Trophoblast cell (in vitro differentiated cells and primary cell): Measurements from ENCODE around the gene CALN1.

ENCODE experiments used
- DNase-seq, 2 donors: peaks; one replicate each; pipeline ENCODE4 v3.0.0-alpha.2; 2016
- H2AFZ ChIP-seq: 2 replicates; pipeline ENCODE4 v1.6.1; 2013; ENCODE audit warnings: low read length, moderate library complexity, mild to moderate bottlenecking; ENCODE audit not compliant: insufficient read depth, poor library complexity
- H2AK5ac ChIP-seq: 2 replicates; pipeline ENCODE4 v1.6.1; 2013; ENCODE audit warnings: mild to moderate bottlenecking, low read length
- H2BK120ac ChIP-seq: 2 replicates; pipeline ENCODE4 v1.6.1; 2013; ENCODE audit warnings: low read length, mild to moderate bottlenecking, moderate library complexity; ENCODE audit not compliant: insufficient read depth, poor library complexity
- H2BK12ac ChIP-seq: 2 replicates; pipeline ENCODE4 v1.6.1; 2013; ENCODE audit warnings: mild to moderate bottlenecking, low read length, moderate library complexity
- H2BK5ac ChIP-seq: 2 replicates; pipeline ENCODE4 v1.6.1; 2013; ENCODE audit warnings: low read length, low read depth, moderate library complexity, mild to moderate bottlenecking; ENCODE audit not compliant: poor library complexity
- H3K14ac ChIP-seq: 2 replicates; pipeline ENCODE4 v1.6.1; 2013; ENCODE audit warnings: mild to moderate bottlenecking, low read length
- H3K18ac ChIP-seq: 2 replicates; pipeline ENCODE4 v1.6.1; 2013; ENCODE audit warnings: mild to moderate bottlenecking, low read length
- H3K23ac ChIP-seq: 2 replicates; pipeline ENCODE4 v1.6.1; 2013; ENCODE audit warnings: low read length
- H3K27ac ChIP-seq: 2 replicates; pipeline ENCODE4 v1.5.1; 2013; ENCODE audit warnings: low read depth, mild to moderate bottlenecking, inconsistent platforms, low read length, moderate library complexity
- H3K27me3 ChIP-seq: 2 replicates; pipeline ENCODE4 v1.6.1; 2013; ENCODE audit warnings: inconsistent platforms, mild to moderate bottlenecking, low read length, moderate library complexity; ENCODE audit not compliant: insufficient read depth
- H3K36me3 ChIP-seq, 2 experiments: 1 replicate in 1 of 2; 2 replicates in 1 of 2; pipeline ENCODE4 v1.6.1; 2013; ENCODE audit warnings: low read length in 2 of 2, mild to moderate bottlenecking in 2 of 2, moderate library complexity in 1 of 2; ENCODE audit not compliant: insufficient read depth in 2 of 2, control insufficient read depth in 1 of 2
- H3K4ac ChIP-seq: 2 replicates; pipeline ENCODE4 v1.6.1; 2013; ENCODE audit warnings: low read depth, mild to moderate bottlenecking, low read length, moderate library complexity
- H3K4me1 ChIP-seq, 2 experiments: 1 replicate in 1 of 2; 2 replicates in 1 of 2; pipeline ENCODE4 v1.6.1; 2013; ENCODE audit warnings: low read length in 2 of 2, mild to moderate bottlenecking in 2 of 2, moderate library complexity in 1 of 2; ENCODE audit not compliant: insufficient read depth in 2 of 2, control insufficient read depth in 1 of 2
- H3K4me2 ChIP-seq: 2 replicates; pipeline ENCODE4 v1.6.1; 2013; ENCODE audit warnings: inconsistent platforms, mild to moderate bottlenecking, low read length, moderate library complexity
- H3K4me3 ChIP-seq: 2 replicates; pipeline ENCODE4 v1.5.1; 2013; ENCODE audit warnings: mild to moderate bottlenecking, low read depth, low read length, inconsistent platforms
- H3K79me1 ChIP-seq: one replicate; pipeline ENCODE4 v1.6.1; 2013; ENCODE audit warnings: low read length
- H3K79me2 ChIP-seq: 2 replicates; pipeline ENCODE4 v1.6.1; 2013; ENCODE audit warnings: low read length, mild to moderate bottlenecking; ENCODE audit not compliant: control insufficient read depth, insufficient read depth, poor library complexity
- H3K9ac ChIP-seq: 2 replicates; pipeline ENCODE4 v1.6.1; 2013; ENCODE audit warnings: mild to moderate bottlenecking, low read length
- H3K9me3 ChIP-seq: 2 replicates; pipeline ENCODE4 v1.6.1; 2013; ENCODE audit warnings: low read depth, mild to moderate bottlenecking, control low read depth, inconsistent platforms, low read length; ENCODE audit not compliant: insufficient read depth
- H4K12ac ChIP-seq: 2 replicates; pipeline ENCODE4 v1.6.1; 2013; ENCODE audit warnings: low read depth, mild to moderate bottlenecking, low read length, moderate library complexity
- H4K8ac ChIP-seq: 2 replicates; pipeline ENCODE4 v1.6.1; 2013; ENCODE audit warnings: low read depth, mild to moderate bottlenecking, low read length, moderate library complexity
- H4K91ac ChIP-seq: one replicate; pipeline ENCODE4 v1.6.1; 2013; ENCODE audit warnings: low read depth, mild to moderate bottlenecking, low read length, moderate library complexity
- WGBS: extraction: QIAGEN DNeasy Blood & Tissue Kit; methylation state at CpG from one replicate; pipeline ENCODE4 v1.1.7; 2013; ENCODE audit warnings: missing lambda C conversion rate; ENCODE audit not compliant: insufficient read length, insufficient coverage; ENCODE audit errors: extremely low coverage; 5-methylcytosine and 5-hydroxymethylcytosine counted together

Gene CALN1

DNA sequence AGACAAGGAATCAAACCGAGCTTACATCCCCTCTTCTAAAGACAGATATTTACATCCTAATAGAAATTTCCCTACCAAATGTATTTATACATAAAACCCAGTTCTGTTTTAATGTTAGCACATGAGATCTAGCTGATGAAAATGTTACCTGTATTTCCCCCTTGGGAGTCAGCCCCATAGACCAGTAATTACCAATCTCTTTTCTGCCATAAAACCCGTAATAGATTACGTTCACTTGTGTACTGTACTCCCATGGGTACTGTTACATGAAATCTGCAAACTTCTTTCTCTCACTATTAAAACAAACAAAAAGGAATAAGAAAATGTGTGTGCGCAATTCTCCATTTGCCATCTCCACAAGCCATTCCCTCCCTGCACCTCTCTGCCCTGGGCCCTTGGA is 450.9 kb downstream of the CALN1 start:
- H3K27me3 ChIP-seq = no peaks in the 10 kb centered on the region
- no peak for DNase-seq

DNA sequence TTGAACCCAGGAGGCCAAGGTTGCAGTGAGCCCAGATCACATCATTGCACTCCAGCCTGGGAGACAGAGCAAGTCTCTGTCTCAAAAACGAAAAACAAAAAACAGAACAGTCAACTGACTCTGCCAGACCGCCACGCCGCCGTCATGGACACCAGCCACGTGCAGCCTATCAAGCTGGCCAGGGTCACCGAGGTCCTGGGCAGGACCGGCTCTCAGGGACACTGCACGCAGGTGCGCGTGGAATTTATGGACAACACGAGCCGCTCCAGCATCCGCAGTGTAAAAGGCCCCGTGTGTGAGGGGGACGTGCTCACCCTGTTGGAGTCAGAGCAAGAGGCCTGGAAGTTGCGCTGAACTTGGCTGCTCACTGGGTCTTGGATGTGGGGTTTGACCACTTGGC is 470.0 kb downstream of the CALN1 start:
- Histone ChIP-seq H2AK5ac (no peak overlapping the region), H3K4me1 (no peaks in the 10 kb centered on the region), H2BK120ac (no peak overlapping the region), H3K9ac (no peak overlapping the region), H2AFZ (no peak overlapping the region), H3K27ac (no peak overlapping the region), H4K12ac (no peak overlapping the region), H3K9me3 (no peaks in the 10 kb centered on the region), H4K8ac (no peak overlapping the region), H3K18ac (no peak overlapping the region), H3K4ac (no peak overlapping the region), H3K36me3 (no peaks in the 10 kb centered on the region), H3K79me2 (no peaks in the 10 kb centered on the region), H2BK12ac (no peak overlapping the region), H3K4me2 (no peak overlapping the region), H3K4me3 (no peak overlapping the region), H3K79me1 (no peaks in the 10 kb centered on the region), H4K91ac (no peak overlapping the region), H3K27me3 (no peaks in the 10 kb centered on the region), H2BK5ac (no peak overlapping the region), H3K14ac (no peak overlapping the region), H3K23ac (no peak overlapping the region)
- no CpG with 5 or more reads among the region's 17 CpGs for WGBS
- no peak for DNase-seq

More for the DNA sequence above, 450.9 kb downstream of the CALN1 start:
- Histone ChIP-seq H3K4me2 (no peak overlapping the region), H2AFZ (no peak overlapping the region), H3K9ac (no peak overlapping the region), H4K8ac (no peak overlapping the region), H3K23ac (no peak overlapping the region), H2BK5ac (no peak overlapping the region), H3K4ac (no peak overlapping the region), H3K79me1 (no peaks in the 10 kb centered on the region), H3K14ac (no peak overlapping the region), H2BK12ac (no peak overlapping the region), H3K9me3 (no peaks in the 10 kb centered on the region), H3K79me2 (no peaks in the 10 kb centered on the region), H4K12ac (no peak overlapping the region), H4K91ac (no peak overlapping the region), H2AK5ac (no peak overlapping the region), H2BK120ac (no peak overlapping the region), H3K27ac (no peak overlapping the region), H3K4me1 (no peaks in the 10 kb centered on the region), H3K36me3 (no peaks in the 10 kb centered on the region), H3K18ac (no peak overlapping the region), H3K4me3 (no peak overlapping the region)
- no CpG with 5 or more reads among the region's 4 CpGs for WGBS

DNA sequence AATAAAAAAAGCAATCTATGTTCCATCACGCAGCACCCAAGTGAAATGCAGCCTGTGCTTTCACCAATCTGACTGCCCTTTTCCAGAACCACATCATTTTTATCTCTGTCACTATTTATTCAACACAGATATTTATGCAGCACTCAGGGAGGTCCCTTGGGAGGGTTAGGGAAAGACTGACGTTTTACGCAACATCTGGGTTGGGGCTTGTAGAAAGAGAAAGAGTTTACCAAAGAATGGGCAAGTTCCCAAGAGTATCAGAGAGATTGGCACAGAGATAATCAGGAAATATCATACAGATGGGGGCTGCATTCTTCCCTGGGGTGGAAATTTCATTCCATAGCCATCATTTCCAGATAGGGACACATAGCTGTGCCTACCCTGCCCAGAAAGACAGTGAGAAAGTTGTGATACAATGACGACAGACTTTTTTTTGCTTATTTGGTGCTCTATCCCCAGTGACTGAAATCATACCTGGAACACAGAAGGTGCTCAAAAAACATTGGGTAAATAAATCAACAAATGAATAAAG is 474.2 kb downstream of the CALN1 start:
- no peak overlapping the region for H2BK120ac ChIP-seq
- H3K18ac ChIP-seq = no peak overlapping the region
- no CpG with 5 or more reads among the region's 4 CpGs for WGBS
- H3K14ac ChIP-seq = no peak overlapping the region
- H4K8ac ChIP-seq = no peak overlapping the region
- H4K91ac ChIP-seq = no peak overlapping the region
- no peak overlapping the region for H3K27ac ChIP-seq
- no peak overlapping the region for H3K9ac ChIP-seq
- no peak overlapping the region for H3K4me3 ChIP-seq
- no peak overlapping the region for H2AK5ac ChIP-seq
- no peaks in the 10 kb centered on the region for H3K36me3 ChIP-seq
- no peak overlapping the region for H3K4me2 ChIP-seq
- H2BK12ac ChIP-seq = no peak overlapping the region
- no peaks in the 10 kb centered on the region for H3K4me1 ChIP-seq
- H3K4ac ChIP-seq = no peak overlapping the region
- H2AFZ ChIP-seq = no peak overlapping the region
- no peak overlapping the region for H4K12ac ChIP-seq
- H3K23ac ChIP-seq = no peak overlapping the region
- H2BK5ac ChIP-seq = no peak overlapping the region
- no peaks in the 10 kb centered on the region for H3K79me1 ChIP-seq
- no peaks in the 10 kb centered on the region for H3K27me3 ChIP-seq
- H3K9me3 ChIP-seq = no peaks in the 10 kb centered on the region
- no peaks in the 10 kb centered on the region for H3K79me2 ChIP-seq
- DNase-seq = no peak

DNA sequence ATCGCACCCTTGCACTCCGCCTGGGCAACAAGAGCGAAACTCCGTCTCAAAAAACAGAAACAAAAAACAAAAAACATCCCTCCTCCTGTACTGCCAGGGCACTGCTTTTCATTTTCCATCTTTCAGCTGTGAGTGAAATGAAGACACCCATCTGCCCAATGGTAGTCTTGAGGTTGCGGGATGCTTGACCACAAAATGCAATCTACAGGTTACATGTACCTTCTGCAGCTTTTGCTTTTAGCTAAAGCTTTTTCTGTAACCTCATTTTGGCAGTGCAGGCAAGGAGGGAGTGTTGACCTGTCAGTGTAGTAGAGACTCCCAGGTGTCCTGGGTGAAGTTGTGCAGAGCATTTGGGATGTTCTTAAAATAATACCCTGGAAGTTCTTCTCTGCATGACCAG is 476.5 kb downstream of the CALN1 start:
- Histone ChIP-seq H2BK5ac (no peak overlapping the region), H2AFZ (no peak overlapping the region), H3K36me3 (no peaks in the 10 kb centered on the region), H3K18ac (no peak overlapping the region), H3K23ac (no peak overlapping the region), H3K14ac (no peak overlapping the region), H3K9ac (no peak overlapping the region), H3K4ac (no peak overlapping the region), H4K8ac (no peak overlapping the region), H3K27ac (no peak overlapping the region), H2AK5ac (no peak overlapping the region), H2BK12ac (no peak overlapping the region), H3K4me1 (no peaks in the 10 kb centered on the region), H3K4me3 (no peak overlapping the region), H4K91ac (no peak overlapping the region), H3K27me3 (no peaks in the 10 kb centered on the region), H3K9me3 (no peaks in the 10 kb centered on the region), H3K79me1 (no peaks in the 10 kb centered on the region), H4K12ac (no peak overlapping the region), H3K4me2 (no peak overlapping the region), H3K79me2 (no peaks in the 10 kb centered on the region), H2BK120ac (no peak overlapping the region)
- no CpG with 5 or more reads among the region's 5 CpGs for WGBS
- no peak for DNase-seq
